Loucy (cell line): Measurements from ENCODE around the gene CEACAM5.

Experiments
- H2AFZ ChIP-seq: fragments of 200-600 bp; sonication (generic); 2 replicates; pipeline ENCODE4 v1.6.0; 2016; ENCODE audit warnings: antibody characterized with exemption, mild to moderate bottlenecking, low read length, moderate library complexity
- H3F3A ChIP-seq: fragments of 200-600 bp; 2 replicates; pipeline ENCODE4 v1.6.0; 2016; ENCODE audit warnings: antibody characterized with exemption, low read depth, mild to moderate bottlenecking
- H3K27me3 ChIP-seq: fragments of 200-600 bp; sonication (generic); 2 replicates; pipeline ENCODE4 v1.6.1; 2014; ENCODE audit warnings: low read length, mild to moderate bottlenecking; ENCODE audit not compliant: insufficient read depth, poor library complexity, severe bottlenecking
- H3K36me3 ChIP-seq: fragments of 200-600 bp; sonication (generic); 2 replicates; pipeline ENCODE4 v1.6.1; 2016; ENCODE audit warnings: low read length; ENCODE audit not compliant: insufficient read depth
- H3K4me1 ChIP-seq: fragments of 200-600 bp; sonication (generic); 2 replicates; pipeline ENCODE4 v1.5.1; 2014; ENCODE audit warnings: low read length, mild to moderate bottlenecking; ENCODE audit not compliant: insufficient read depth, poor library complexity, severe bottlenecking
- H3K4me2 ChIP-seq: fragments of 200-600 bp; sonication (generic); 2 replicates; pipeline ENCODE4 v1.6.0; 2014; ENCODE audit warnings: antibody characterized with exemption, low read length, low read depth, mild to moderate bottlenecking; ENCODE audit not compliant: poor library complexity, severe bottlenecking
- H3K4me3 ChIP-seq: fragments of 200-600 bp; sonication (generic); 2 replicates; pipeline ENCODE4 v1.5.1; 2014; ENCODE audit warnings: low read length, mild to moderate bottlenecking, mixed read lengths; ENCODE audit not compliant: poor library complexity, severe bottlenecking
- H3K79me2 ChIP-seq: fragments of 200-600 bp; sonication (generic); 2 replicates; pipeline ENCODE4 v1.6.1; 2014; ENCODE audit warnings: low read length; ENCODE audit not compliant: insufficient read depth
- H3K9ac ChIP-seq: fragments of 200-600 bp; sonication (generic); 2 replicates; pipeline ENCODE4 v1.6.0; 2014; ENCODE audit warnings: mild to moderate bottlenecking, low read depth, low read length, moderate library complexity; ENCODE audit not compliant: poor library complexity, severe bottlenecking
- H3K9me2 ChIP-seq: fragments of 200-600 bp; sonication (generic); replicated peaks from 2 replicates; pipeline ENCODE4 v1.6.1; 2016; ENCODE audit warnings: low read depth, low read length, mixed read lengths
- H3K9me3 ChIP-seq: fragments of 200-600 bp; sonication (generic); 2 replicates; pipeline ENCODE4 v1.6.1; 2014; ENCODE audit warnings: mild to moderate bottlenecking, antibody characterized with exemption, low read length, low read depth; ENCODE audit not compliant: insufficient read depth
- H4K20me1 ChIP-seq: fragments of 200-600 bp; sonication (generic); 2 replicates; pipeline ENCODE4 v1.6.0; 2014; ENCODE audit warnings: antibody characterized with exemption, low read length, mild to moderate bottlenecking; ENCODE audit not compliant: insufficient read depth, poor library complexity, severe bottlenecking
- EZH2phosphoT487 ChIP-seq: fragments of 200-600 bp; IDR thresholded peaks from 2 replicates; pipeline ENCODE4 v1.6.1; 2018; ENCODE audit warnings: antibody characterized with exemption, mild to moderate bottlenecking, moderate library complexity, borderline replicate concordance
- TF ChIP-seq, protein P1 (sequence below): fragments of 200-600 bp; sonication (generic); conservative IDR thresholded peaks from 2 replicates; pipeline ENCODE4 v1.5.1; 2014; ENCODE audit warnings: mild to moderate bottlenecking, antibody characterized with exemption, low read length

The CEACAM5 gene

DNA sequence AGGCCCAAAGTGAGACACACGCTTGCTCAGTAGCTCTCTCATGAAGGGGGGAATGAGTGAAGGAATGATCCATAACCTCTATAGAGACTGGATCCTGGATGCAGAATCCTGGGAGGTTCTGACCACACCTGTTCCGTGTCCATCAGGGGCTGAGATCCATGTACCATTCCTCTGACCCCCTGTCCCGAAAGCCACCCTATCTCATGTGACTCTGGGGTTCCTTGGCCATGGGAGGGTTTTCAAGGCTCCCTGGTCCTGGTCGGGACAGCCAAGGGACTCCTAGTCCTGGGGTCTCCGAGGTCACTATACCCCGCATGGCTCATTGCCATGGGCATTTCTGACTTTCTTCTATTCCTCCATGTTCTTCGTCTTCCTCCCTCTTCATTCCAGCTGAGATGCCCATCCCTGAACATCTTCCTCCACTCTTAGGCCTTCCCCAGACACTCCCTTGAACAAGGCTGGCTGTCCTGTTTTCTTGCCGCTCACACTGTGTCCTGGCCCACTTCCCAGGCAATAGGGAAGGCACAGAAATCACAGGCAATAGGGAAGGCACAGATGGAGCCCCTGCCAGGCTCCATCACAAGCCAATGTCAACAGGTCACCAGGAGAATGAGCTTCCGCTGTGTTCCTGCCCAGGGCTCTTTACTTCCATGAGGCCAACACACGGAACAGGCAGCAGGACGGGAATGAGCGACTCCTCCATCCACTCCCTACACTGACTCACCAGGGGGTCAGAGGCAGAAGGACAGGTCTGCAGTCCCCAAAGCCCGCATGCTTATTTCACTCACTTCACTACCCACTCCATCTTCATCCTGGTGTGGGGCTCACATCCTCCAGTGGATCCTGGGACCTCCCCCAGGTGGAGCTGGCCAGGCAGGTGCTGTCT, 3.2 kb downstream of the CEACAM5 start:
- Histone ChIP-seq H3K79me2 (no peaks in the 10 kb centered on the region), H3K9me3 (no peaks in the 10 kb centered on the region), H3F3A (no peaks in the 10 kb centered on the region), H3K9ac (no peak overlapping the region), H3K36me3 (no peaks in the 10 kb centered on the region), H3K4me3 (no peak overlapping the region), H4K20me1 (no peaks in the 10 kb centered on the region), H3K27me3 (no peaks in the 10 kb centered on the region), H3K9me2 (no peaks in the 10 kb centered on the region), H3K4me1 (no peaks in the 10 kb centered on the region), H2AFZ (no peak overlapping the region), H3K4me2 (no peak overlapping the region)
- TF ChIP-seq, protein P1, sequence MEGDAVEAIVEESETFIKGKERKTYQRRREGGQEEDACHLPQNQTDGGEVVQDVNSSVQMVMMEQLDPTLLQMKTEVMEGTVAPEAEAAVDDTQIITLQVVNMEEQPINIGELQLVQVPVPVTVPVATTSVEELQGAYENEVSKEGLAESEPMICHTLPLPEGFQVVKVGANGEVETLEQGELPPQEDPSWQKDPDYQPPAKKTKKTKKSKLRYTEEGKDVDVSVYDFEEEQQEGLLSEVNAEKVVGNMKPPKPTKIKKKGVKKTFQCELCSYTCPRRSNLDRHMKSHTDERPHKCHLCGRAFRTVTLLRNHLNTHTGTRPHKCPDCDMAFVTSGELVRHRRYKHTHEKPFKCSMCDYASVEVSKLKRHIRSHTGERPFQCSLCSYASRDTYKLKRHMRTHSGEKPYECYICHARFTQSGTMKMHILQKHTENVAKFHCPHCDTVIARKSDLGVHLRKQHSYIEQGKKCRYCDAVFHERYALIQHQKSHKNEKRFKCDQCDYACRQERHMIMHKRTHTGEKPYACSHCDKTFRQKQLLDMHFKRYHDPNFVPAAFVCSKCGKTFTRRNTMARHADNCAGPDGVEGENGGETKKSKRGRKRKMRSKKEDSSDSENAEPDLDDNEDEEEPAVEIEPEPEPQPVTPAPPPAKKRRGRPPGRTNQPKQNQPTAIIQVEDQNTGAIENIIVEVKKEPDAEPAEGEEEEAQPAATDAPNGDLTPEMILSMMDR: no peak
- TF ChIP-seq EZH2phosphoT487: no peak

DNA sequence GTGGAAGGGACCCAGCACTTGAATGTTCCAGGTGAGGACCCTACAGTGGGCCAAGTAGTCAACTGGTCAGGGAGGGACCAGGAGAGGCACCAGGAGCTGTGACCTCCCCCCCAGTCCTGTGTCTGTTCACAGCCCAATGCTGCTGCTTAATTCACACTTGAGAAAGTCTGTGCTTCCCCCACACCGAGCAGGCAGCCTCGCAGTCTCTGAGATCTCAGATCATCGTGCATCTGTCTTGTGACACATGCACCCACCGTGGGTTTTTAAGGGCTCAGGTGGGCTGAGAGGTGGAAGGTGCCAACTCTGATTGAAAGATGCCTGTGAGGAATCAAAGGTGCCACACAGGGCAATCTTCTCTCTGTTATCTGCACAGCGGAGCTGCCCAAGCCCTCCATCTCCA, 6.2 kb downstream of the CEACAM5 start:
- Histone ChIP-seq H3F3A (no peaks in the 10 kb centered on the region), H3K4me2 (no peak overlapping the region), H3K4me3 (no peak overlapping the region), H2AFZ (no peak overlapping the region), H3K9ac (no peak overlapping the region), H3K79me2 (no peaks in the 10 kb centered on the region), H3K9me3 (no peaks in the 10 kb centered on the region), H3K27me3 (no peaks in the 10 kb centered on the region), H4K20me1 (no peaks in the 10 kb centered on the region), H3K4me1 (no peaks in the 10 kb centered on the region), H3K9me2 (no peaks in the 10 kb centered on the region), H3K36me3 (no peaks in the 10 kb centered on the region)
- TF ChIP-seq, protein P1: no peak
- TF ChIP-seq EZH2phosphoT487: no peak

DNA sequence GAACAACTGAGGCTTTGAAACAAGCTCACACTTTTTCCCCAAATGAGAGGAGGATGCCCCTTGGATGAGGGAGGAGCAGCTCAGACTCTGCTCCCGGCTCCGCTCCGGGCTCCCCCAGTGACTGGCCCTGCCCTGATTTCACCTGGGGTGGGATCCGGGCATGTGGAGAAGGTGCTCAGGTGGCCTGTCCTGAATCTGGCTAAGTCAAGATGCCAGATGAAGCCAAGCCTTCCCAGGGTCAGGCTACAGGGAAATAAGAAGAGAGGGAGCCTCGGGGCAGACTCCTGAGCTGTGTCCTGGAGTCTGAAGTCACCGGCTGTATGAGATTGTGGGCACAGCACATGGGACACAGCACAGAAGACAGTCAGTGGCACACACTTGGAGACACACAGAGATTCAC, 10.3 kb downstream of the CEACAM5 start:
- H3K36me3 ChIP-seq: no peaks in the 10 kb centered on the region
- no peaks in the 10 kb centered on the region for H3K9me2 ChIP-seq
- no peaks in the 10 kb centered on the region for H3K9me3 ChIP-seq
- H3K79me2 ChIP-seq: no peaks in the 10 kb centered on the region
- H2AFZ ChIP-seq: no peak overlapping the region
- H3K4me3 ChIP-seq: no peak overlapping the region
- no peak overlapping the region for H3K4me2 ChIP-seq
- H4K20me1 ChIP-seq: no peaks in the 10 kb centered on the region
- no peak overlapping the region for H3K9ac ChIP-seq
- H3K27me3 ChIP-seq: no peaks in the 10 kb centered on the region
- no peaks in the 10 kb centered on the region for H3K4me1 ChIP-seq
- TF ChIP-seq EZH2phosphoT487: no peak
- TF ChIP-seq, protein P1: no peak
- H3F3A ChIP-seq: no peaks in the 10 kb centered on the region
